GM20000 (cell line): ENCODE data around the gene SLC2A2.

Experiments used
- DNase-seq: peaks from one replicate; pipeline ENCODE4 v3.0.0; 2012; ENCODE audit warnings: low spot score
- CTCF ChIP-seq: IDR thresholded peaks from 2 replicates; pipeline ENCODE4 v1.5.1; 2012; ENCODE audit warnings: mild to moderate bottlenecking, control low read depth; ENCODE audit errors: extremely low read depth, missing control alignments

Gene SLC2A2

GRCh38 chr3:171054231-171054630, 27.7 kb upstream of the SLC2A2 start:
- DNase-seq: no peak
- no peak for TF ChIP-seq CTCF

GRCh38 chr3:171049861-171050444, 23.4 kb upstream of the SLC2A2 start:
- peak; percentile 61 for DNase-seq
- TF ChIP-seq CTCF: peak; percentile 41

GRCh38 chr3:171046760-171047159, 20.2 kb upstream of the SLC2A2 start:
- no peak for TF ChIP-seq CTCF

GRCh38 chr3:171044835-171045793, 18.6 kb upstream of the SLC2A2 start:
- DNase-seq: no peak
- no peak for TF ChIP-seq CTCF

More at GRCh38 chr3:171046760-171047159, 20.2 kb upstream of the SLC2A2 start:
- no peak for DNase-seq

- no peak for TF ChIP-seq CTCF
- DNase-seq: no peak
These were observed 17.9 kb upstream of the SLC2A2 start for GRCh38 chr3:171044384-171044783.

GRCh38 chr3:171039674-171040073, 13.2 kb upstream of the SLC2A2 start:
- DNase-seq: no peak
- TF ChIP-seq CTCF: no peak

GRCh38 chr3:171038342-171038741, 11.8 kb upstream of the SLC2A2 start:
- no peak for DNase-seq
- no peak for TF ChIP-seq CTCF
